Left lung (tissue), 10 donors: Measurements from ENCODE around the gene TTC29. TPM values are rescaled to one million over a fixed set of nuclear protein-coding genes. Genes with fewer than 3 reads are reported as not detected.

Experiments
- ATAC-seq: fragments of 200-7000 bp; cut with Tn5 transposase; one replicate; pipeline ENCODE4 v1.9.1; 2020; ENCODE audit warnings: moderate library complexity
- DNase-seq, 4 donors: peaks; one replicate each; pipeline ENCODE4 v3.0.0-alpha.2; 2013 to 2020
- H3K27ac ChIP-seq, 2 donors: fragments of 200-600 bp; sonication (generic) in 1 of 2; one replicate each; pipeline versions ENCODE4 v1.5.0 to v1.8.0; 2020 to 2021
- H3K27me3 ChIP-seq, 2 donors: fragments of 200-600 bp; sonication (generic) in 1 of 2; one replicate each; pipeline versions ENCODE4 v1.5.0 to v1.8.0; 2020 to 2021
- H3K36me3 ChIP-seq, 2 donors: fragments of 200-600 bp; sonication (generic) in 1 of 2; one replicate each; pipeline versions ENCODE4 v1.5.0 to v1.8.0; 2020 to 2021
- H3K4me1 ChIP-seq, 2 donors: fragments of 200-600 bp; one replicate each; pipeline ENCODE4 v1.8.0; 2021
- H3K4me3 ChIP-seq, 2 donors: fragments of 200-600 bp; sonication (generic) in 1 of 2; one replicate each; pipeline versions ENCODE4 v1.5.0 to v1.8.0; 2020 to 2021; ENCODE audit warnings: mild to moderate bottlenecking in 1 of 2
- H3K9me3 ChIP-seq, 2 donors: fragments of 200-600 bp; sonication (generic) in 1 of 2; one replicate each; pipeline versions ENCODE4 v1.5.0 to v1.8.0; 2020 to 2021
- CTCF ChIP-seq, 2 donors: fragments of 200-600 bp; sonication (generic) in 1 of 2; IDR thresholded peaks; one replicate each; pipeline versions ENCODE4 v1.5.0 to v1.8.0; 2021; ENCODE audit warnings: antibody characterized with exemption in 2 of 2
- intact Hi-C, 2 donors: fragments of 100-400 bp; cut with DNase I; formaldehyde crosslinking; loops; one replicate each; pipeline versions ENCODE4 v1.11.2 to v1.14.2; 2022
- polyA plus RNA-seq, 6 donors: library from polyadenylated mRNA; unstranded; fragments of 120-200 nt; gene quantifications; one replicate each; pipeline ENCODE4 v1.2.1, GENCODE V29; 2013; ENCODE audit not compliant: insufficient read length in 6 of 6
- total RNA-seq, 2 donors: library from RNA; stranded (reverse); fragmentation: NEBNext Ultra II Directional; extraction: Animal tissue kit (Norgen Biotek cat#: 25700); gene quantifications; one replicate each; pipeline ENCODE4 v1.2.1, GENCODE V29; 2021
- donor health status: DM: no; HTN: yes; CAD: no.
- donor health status: DM: no; HTN: no; CAD: no.

Gene TTC29
- total and polyA plus RNA-seq, 8 donors = 0.47 to 2.7 (median 1.6) TPM; not detected in 1

GRCh38 chr4:146975527-146975926, 29.9 kb upstream of the TTC29 start:
- H3K27ac ChIP-seq = no peak overlapping the region
- no peaks in the 10 kb centered on the region for H3K27me3 ChIP-seq
- H3K9me3 ChIP-seq = no peaks in the 10 kb centered on the region
- no peaks in the 10 kb centered on the region for H3K36me3 ChIP-seq
- DNase-seq = no peak
- TF ChIP-seq CTCF (IDR thresholded peaks at IDR 0.05) = no peak
- intact Hi-C loops = no loop called here
- H3K4me1 ChIP-seq = no peaks in the 10 kb centered on the region
- no peak overlapping the region for H3K4me3 ChIP-seq
- ATAC-seq = no peak

- no peak for DNase-seq
- no peak for TF ChIP-seq CTCF (IDR thresholded peaks at IDR 0.05)
These were observed 29.4 kb upstream of the TTC29 start for GRCh38 chr4:146975036-146975435.

GRCh38 chr4:146972036-146972435, 26.4 kb upstream of the TTC29 start:
- TF ChIP-seq CTCF (IDR thresholded peaks at IDR 0.05) = no peak
- intact Hi-C loops = no loop called here

More at GRCh38 chr4:146975036-146975435, 29.4 kb upstream of the TTC29 start:
- no peak overlapping the region for H3K4me3 ChIP-seq
- no peak overlapping the region for H3K27ac ChIP-seq
- ATAC-seq = no peak
- intact Hi-C loops = no loop called here
- no peaks in the 10 kb centered on the region for H3K36me3 ChIP-seq
- H3K4me1 ChIP-seq = no peaks in the 10 kb centered on the region
- H3K27me3 ChIP-seq = no peaks in the 10 kb centered on the region
- H3K9me3 ChIP-seq = no peaks in the 10 kb centered on the region

GRCh38 chr4:146969126-146969525, 23.5 kb upstream of the TTC29 start:
- intact Hi-C loops = no loop called here
- no peak for DNase-seq

More at GRCh38 chr4:146972036-146972435, 26.4 kb upstream of the TTC29 start:
- Histone ChIP-seq H3K27me3 (no peaks in the 10 kb centered on the region), H3K4me1 (no peaks in the 10 kb centered on the region), H3K36me3 (no peaks in the 10 kb centered on the region), H3K4me3 (no peak overlapping the region), H3K9me3 (no peaks in the 10 kb centered on the region), H3K27ac (no peak overlapping the region)
- ATAC-seq = no peak
- no peak for DNase-seq

GRCh38 chr4:146960634-146961033, 15.0 kb upstream of the TTC29 start:
- ATAC-seq = no peak

More at GRCh38 chr4:146969126-146969525, 23.5 kb upstream of the TTC29 start:
- Histone ChIP-seq H3K4me1 (no peaks in the 10 kb centered on the region), H3K36me3 (no peaks in the 10 kb centered on the region), H3K27me3 (no peaks in the 10 kb centered on the region), H3K27ac (no peak overlapping the region), H3K4me3 (no peak overlapping the region), H3K9me3 (no peaks in the 10 kb centered on the region)
- TF ChIP-seq CTCF (IDR thresholded peaks at IDR 0.05) = no peak
- ATAC-seq = no peak

More at GRCh38 chr4:146960634-146961033, 15.0 kb upstream of the TTC29 start:
- DNase-seq = no peak
- H3K27ac ChIP-seq = no peak overlapping the region
- no peaks in the 10 kb centered on the region for H3K4me1 ChIP-seq
- intact Hi-C loops = no loop called here
- no peak for TF ChIP-seq CTCF (IDR thresholded peaks at IDR 0.05)
- H3K4me3 ChIP-seq = no peak overlapping the region
- no peaks in the 10 kb centered on the region for H3K9me3 ChIP-seq
- no peaks in the 10 kb centered on the region for H3K36me3 ChIP-seq
- no peaks in the 10 kb centered on the region for H3K27me3 ChIP-seq
